Amniotic epithelial cell (primary cell): ENCODE results near the gene CADM1.
A peak's percentile ranks its signal among the peaks of the same experiment; 100 is the strongest.
"Not testable (repeated sequence)": the region's sequence is repeated elsewhere in the genome, so short reads cannot be mapped to it uniquely, and the experiment has no call there.

Experiments
- DNase-seq: peaks from one replicate; pipeline ENCODE4 v3.0.0-alpha.2; 2010; ENCODE audit warnings: low read depth

CADM1 gene

DNA sequence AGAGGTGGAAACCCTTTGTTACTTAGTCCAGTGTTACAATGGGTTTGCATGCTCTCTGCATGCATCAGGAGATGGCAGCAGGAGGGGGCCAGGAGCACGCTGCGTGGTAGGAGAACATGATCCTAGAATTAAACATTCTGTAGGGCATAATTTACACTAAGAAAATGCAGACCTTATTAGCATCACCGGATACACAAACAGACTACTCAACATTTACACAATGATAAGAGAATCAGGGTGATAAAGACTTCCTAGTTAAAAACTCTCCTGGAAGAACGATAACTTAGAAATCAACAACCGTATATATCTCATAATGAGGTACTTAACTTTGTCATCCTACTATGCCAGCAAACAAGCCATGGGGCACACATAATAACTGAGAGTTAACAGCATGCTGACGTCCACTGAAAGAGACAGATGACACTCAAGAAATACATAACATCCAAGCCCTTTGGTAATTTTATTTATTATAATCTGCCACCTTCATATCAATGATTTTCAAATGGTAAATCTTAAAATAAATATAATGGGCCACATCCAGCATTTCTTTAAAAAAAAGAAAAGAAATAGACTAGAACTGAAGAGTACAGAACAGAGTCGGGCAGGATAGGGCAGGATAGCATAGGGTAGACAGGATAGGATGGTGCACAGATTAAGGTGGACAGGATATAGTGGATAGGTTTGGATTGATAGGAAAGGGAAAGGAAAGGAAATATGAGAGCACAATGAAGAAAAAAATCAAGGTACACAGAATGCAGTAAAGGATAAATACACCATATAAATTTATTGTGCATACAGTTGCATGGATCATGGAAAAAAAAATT, 27.5 kb downstream of the CADM1 start:
- DNase-seq, result no peak

DNA sequence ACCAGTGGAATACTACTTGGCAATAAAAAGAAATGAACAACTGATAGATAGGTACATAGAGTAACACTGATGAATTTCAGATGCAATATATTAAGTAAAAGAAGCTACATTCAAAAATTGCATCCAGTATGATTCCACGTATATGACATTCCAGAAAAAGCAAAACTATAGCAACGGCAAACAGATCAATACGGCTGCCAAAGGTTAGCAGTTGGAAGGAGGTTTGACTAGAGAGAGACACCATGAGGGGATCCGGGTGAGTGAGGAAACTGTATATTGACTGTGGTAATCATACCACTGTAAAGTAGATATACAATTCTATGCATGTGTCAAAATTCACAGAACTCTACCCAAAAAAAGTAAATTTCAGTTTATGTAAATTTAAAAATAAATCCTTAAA, 28.7 kb downstream of the CADM1 start:
- no peak for DNase-seq

DNA sequence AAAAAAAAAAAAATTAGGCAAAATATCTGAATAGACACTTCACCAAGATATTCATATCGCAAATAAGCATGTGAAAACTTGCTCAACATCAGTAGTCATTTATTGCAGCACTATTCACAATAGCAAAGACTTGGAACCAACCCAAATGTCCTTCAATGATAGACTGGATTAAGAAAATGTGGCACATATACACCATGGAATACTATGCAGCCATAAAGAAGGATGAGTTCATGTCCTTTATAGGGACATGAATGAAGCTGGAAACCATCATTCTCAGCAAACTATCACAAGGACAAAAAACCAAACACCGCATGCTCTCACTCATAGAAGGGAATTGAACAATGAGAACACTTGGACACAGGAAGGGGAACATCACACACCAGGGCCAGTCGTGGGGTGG, 29.9 kb downstream of the CADM1 start:
- DNase-seq, result not testable (repeated sequence)

- DNase-seq, result no peak
Observed at GRCh38 chr11:115473167-115473566, 31.0 kb downstream of the CADM1 start.

- DNase-seq, result no peak
Observed at GRCh38 chr11:115471367-115471766, 32.8 kb downstream of the CADM1 start.

GRCh38 chr11:115470928-115471327, 33.3 kb downstream of the CADM1 start:
- DNase-seq, result no peak

GRCh38 chr11:115469361-115469760, 34.9 kb downstream of the CADM1 start:
- DNase-seq, result no peak

DNA sequence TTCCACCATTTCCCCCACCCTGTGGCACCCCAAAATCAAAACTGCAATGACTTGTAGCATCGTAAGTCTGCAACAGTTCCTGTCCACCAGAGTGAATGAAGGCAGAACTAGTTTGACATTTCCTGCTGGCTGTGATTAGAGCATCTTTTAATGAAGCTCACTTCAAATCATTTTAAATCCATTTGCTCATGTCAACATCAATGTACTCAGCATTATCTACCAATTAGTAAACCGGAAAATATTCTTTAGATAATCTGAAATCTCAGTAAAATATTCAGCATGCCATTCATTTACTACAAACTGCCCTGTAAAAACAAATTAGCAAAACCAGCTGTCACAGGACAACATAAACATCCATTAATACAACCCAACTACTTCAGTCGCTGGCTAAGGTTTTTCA, 38.1 kb downstream of the CADM1 start:
- no peak for DNase-seq

GRCh38 chr11:115464269-115464668, 39.9 kb downstream of the CADM1 start:
- peak; percentile 37 for DNase-seq

- no peak for DNase-seq
Observed at GRCh38 chr11:115463606-115464005, 40.6 kb downstream of the CADM1 start.

DNA sequence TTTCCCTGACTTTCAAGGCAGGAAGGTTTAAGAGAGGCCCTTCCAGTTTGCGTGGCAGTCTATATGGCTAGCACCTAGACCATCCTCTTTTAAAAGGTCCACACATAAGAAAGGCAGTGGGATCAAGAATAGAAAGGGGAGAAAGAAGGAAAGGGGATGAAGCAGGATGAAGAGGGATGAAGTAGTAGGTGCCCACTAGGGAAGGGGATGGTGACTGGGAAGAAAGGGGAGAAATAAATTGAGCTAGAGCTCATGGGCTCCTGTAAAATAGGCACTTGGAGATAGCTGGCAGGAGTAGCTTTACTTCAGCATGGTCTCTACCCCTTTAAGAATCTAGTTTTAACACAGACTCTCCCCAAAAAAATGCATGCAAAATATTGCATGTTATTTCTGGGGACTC, 41.5 kb downstream of the CADM1 start:
- DNase-seq, result no peak

- DNase-seq, result no peak
Observed at GRCh38 chr11:115462004-115462541, 42.1 kb downstream of the CADM1 start.

- DNase-seq, result no peak
Observed at GRCh38 chr11:115460512-115460911, 43.7 kb downstream of the CADM1 start.

GRCh38 chr11:115459563-115459962, 44.7 kb downstream of the CADM1 start:
- peak; percentile 51 for DNase-seq

GRCh38 chr11:115458877-115459276, 45.3 kb downstream of the CADM1 start:
- DNase-seq, result no peak

GRCh38 chr11:115456019-115456418, 48.2 kb downstream of the CADM1 start:
- peak; percentile 44 for DNase-seq

- no peak for DNase-seq
Observed at GRCh38 chr11:115455613-115456012, 48.6 kb downstream of the CADM1 start.

DNA sequence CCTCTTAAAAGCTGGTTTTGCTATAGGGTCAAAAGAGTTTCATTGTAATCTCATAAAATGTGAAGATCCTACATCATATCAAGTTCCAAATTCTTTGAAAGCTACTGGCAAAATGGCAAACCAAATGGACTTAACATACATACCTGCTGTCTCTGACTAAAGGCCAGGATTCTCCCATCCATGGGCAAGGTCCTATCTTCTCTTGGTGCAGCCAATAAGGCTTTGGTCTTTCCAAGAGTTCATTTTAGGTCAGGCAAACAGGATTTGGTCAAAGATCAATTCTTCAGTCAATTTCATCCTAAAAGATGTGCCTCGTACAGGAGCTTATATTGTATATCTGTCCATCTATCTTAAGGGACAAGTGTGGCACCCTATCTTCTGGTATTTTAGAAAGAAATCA, 49.7 kb downstream of the CADM1 start:
- DNase-seq, result no peak

GRCh38 chr11:115453693-115454490, 50.3 kb downstream of the CADM1 start:
- no peak for DNase-seq

- peak; percentile 20 for DNase-seq
Observed at GRCh38 chr11:115452241-115452640, 52.0 kb downstream of the CADM1 start.

GRCh38 chr11:115450519-115450918, 53.7 kb downstream of the CADM1 start:
- DNase-seq, result no peak

DNA sequence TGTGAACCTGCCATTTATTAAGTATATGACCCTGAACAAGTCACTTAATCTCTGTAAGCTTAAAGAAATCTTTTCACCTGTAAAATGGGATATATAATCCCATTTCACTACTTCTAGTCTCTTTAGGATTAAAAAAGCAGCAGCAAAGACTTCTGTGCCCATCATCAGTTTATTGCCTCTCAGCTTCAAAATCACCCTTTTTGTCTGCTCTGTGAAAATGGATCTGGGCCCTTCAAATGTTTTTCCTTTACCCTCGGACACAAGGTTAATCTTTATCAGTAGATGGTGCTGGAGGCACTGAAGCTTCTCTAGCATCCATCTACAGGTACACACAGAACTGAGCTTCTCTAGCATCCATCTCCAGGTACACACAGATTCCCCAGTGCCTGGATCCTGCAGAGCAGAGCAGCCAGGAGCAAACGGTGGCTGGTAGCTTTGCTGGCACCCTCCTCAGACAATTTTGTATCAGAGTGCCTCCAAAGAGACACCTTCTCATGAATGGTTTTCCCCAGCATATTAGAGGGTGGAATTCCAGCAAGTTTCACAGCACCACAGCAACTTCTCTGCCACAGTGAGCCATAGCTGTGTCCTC, 56.8 kb downstream of the CADM1 start:
- DNase-seq, result no peak

DNA sequence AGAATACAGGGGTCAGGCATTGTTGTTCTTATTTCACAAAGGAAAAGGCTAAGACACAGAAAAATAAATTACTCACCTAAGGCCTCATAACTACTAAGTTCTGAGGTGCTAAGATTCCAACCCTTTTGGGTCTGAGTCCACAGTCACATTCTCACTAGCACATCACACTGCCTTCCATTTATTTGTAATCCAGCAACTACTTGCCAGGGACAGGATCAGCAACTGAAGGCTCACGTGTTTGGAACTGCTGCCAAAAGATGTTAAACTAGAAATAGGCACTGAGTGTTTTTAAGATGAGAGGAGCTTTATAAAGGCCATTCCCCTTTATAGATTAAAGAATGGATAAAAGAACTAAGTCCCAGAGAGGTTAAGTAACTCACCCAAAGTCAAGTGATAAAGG, 58.0 kb downstream of the CADM1 start:
- no peak for DNase-seq
